NCI-H2081 (cell line): ENCODE results near the gene RIPOR2.
A peak's percentile ranks its signal among the peaks of the same experiment; 100 is the strongest.
"Not testable (repeated sequence)": the region's sequence is repeated elsewhere in the genome, so short reads cannot be mapped to it uniquely, and the experiment has no call there.

Experiments used
- DNase-seq, 2 experiments: peaks; one replicate each; lab custom pipeline; 2025; lab: John Stamatoyannopoulos, UW

RIPOR2 gene

DNA sequence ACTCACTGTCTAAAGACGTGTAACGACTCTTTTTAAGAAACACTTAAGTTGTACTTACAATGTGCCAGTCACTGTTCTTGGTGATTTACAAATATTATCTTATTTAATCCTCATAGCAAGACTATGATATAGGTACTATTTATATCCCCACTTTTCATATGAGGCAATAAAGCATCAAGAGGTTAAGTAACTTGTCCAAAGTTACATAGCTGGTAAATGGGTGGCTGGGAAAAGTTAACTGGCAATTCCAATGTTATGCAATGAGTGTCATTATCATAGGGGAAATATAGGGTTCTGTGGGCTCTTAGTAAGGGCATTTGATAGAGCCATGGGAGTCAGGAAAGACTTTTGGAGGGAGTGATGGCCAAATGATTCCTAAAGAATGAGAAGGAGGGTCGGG lies 21.4 kb upstream of the RIPOR2 start:
- no peak for DNase-seq

DNA sequence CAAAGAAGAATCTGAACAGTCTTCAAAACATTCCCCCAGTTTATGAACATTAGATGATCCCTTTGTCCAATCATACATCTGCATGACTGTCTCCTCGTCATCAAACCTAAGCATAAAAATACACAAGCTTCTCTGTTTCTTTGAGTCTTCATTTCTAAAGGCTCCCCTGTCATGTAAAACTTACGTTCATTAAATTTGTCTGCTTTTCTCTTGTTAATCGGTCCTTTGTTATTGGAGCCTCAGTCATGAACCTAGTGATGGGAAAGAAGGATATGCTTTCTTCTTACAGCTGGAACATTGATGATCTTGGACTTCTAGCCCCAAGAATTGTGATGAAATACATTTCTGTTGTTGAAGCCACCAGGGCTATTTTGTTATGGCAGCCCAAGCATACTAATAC lies 18.0 kb upstream of the RIPOR2 start:
- DNase-seq, result no peak

DNA sequence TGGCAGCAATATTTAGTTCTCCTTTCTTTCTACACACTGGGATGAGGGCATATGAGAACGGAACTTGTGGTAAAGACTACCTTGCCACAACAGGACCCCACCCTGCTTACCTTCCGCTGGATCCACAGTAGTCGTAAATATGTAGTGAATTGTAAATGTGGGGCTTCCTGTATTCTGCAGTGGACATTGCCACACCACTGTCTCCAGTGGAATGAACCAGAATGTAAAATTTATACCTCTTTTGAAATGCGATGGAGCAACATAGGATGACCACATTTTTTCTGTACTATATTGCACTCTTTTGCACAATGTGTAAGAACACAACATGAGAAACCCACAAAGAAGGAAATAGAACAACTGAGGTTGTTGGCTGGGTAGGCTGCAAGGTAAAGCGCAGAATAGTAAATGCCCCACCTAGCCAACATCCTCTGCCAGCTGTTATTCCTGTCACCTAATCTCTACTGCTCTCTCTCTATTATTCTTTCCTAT lies 16.1 kb upstream of the RIPOR2 start:
- DNase-seq, result no peak

DNA sequence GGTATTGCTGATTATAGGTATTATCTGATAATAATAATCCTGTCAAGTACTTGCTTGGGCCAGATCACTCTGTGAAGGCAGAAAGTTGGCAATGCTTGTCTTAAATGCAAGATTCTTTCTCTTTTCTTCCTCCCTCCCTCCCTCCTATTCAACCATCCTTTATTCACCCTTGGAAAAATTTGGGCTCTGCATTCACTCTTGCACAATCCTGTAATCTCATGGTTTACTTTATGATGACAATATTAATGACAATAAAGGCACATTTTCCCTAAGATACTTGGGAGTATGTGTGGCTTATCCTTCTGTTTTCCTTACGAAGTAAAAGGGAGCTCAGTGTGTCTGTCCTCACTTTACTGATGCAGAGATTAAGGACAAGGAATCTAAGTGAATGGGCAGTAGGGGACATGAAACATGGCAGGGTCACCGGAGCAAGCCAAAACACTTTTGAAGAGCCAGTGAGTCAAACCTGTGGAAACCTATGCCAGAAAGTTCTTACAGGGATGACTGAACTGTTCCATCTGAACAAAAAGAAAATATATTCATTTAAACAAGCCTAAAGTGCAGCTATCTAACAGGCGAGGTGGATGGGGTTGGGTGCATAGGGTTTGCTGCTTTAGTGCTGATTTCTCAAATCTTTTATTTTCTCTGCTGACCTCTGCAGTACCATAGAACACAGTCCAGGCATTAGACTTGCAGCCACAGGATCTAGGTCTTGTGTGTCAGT lies 14.6 kb upstream of the RIPOR2 start:
- no peak for DNase-seq

DNA sequence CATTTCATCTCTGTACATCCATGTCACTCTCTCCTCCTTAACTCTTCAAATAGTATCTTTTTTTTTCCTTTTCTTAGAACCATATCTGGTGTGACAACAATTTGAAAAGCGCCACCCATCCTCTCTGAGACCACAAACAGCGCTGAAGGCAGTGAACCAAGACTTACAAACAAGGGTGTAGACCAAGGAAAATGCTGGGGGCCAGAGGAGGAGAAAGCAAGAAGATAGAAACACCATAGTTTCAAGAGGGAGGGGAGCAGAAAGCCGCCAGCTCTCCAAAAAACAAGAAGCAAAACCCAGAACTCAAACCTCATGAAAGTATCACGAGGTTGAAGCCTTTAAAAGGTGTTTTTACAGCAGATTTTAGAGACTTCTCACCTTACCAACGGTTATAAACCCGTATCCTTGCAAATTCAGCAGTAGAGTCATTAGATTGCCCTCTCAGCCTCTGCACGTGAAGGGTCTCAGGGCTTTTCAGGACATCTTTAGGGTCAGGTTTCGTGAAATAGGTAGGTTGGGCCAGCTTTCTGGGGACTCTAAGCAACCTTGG lies 13.3 kb upstream of the RIPOR2 start:
- no peak for DNase-seq

DNA sequence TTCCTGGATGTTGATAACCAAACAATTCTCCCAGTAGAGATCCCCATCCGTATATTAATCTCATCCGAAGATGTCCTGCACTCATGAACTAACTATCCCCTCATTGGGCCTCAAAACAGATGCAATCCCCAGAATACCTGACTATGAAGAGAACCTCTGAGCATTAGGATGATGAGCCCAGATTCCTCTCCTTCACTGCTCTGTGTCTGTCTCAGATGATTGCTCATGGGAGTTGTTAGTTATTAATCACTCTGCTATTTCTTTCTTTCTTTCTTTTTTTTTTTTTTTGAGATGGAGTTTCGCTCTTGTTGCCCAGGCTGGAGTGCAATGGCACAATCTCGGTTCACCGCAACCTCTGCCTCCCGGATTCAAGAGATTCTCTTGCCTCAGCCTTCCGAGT lies 12.5 kb upstream of the RIPOR2 start:
- DNase-seq, result not testable (repeated sequence)

DNA sequence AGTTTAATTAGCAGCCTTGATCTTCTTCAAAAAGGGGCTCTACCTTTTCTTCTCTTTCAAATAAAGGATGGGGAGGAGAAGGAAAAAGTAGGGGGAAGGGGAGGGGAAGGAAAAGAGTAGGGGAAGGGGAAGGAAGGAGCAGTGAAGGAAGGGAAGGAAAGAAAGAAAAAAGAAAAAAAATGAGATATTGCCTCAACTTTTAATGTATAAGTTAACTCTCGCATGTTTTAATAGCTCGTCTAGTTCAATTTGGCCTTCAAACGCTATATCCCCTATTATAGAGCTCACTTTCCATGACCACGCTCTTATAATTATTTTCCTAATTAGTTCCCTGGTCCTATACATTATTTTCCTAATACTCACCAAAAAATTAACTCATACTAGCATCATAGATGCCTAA lies 11.9 kb upstream of the RIPOR2 start:
- no peak for DNase-seq

DNA sequence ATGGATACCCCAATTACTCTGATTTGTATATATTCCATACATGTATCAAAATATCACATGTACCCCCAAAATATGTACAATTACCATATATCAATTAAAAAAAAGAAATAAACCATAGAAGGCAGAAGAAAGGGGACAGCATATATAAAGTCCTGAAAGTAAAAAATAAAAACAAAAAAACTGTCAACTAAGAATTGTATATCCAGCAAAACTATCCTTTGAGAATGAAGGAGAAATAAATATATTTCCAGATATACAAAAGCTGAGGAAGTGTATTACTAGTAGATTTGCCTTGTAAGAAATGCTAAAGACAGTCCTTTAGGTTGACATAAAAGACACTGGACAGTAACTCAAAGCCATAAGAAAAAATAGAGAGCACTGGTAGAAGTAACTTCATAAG lies 9.3 kb upstream of the RIPOR2 start:
- DNase-seq, result no peak

DNA sequence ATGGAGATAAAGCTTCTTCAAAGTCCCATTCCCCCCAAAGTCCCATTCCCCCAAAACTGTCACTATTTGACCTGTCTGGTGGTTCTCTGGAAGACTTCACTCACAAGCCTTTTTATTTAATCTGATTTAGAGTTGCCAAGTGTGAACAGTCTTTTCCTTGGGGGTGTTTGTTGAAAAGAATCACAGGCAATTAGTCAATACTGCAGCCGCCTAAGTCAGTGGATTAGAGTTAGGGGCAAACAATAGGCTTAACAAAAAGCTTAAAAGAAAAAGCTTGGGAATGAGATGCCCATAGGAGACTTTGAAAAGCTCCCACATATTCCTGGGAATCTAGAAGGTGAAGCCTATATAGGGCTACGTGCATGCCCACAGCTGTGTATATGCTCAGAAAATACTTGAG lies 8.0 kb upstream of the RIPOR2 start:
- DNase-seq, result no peak

DNA sequence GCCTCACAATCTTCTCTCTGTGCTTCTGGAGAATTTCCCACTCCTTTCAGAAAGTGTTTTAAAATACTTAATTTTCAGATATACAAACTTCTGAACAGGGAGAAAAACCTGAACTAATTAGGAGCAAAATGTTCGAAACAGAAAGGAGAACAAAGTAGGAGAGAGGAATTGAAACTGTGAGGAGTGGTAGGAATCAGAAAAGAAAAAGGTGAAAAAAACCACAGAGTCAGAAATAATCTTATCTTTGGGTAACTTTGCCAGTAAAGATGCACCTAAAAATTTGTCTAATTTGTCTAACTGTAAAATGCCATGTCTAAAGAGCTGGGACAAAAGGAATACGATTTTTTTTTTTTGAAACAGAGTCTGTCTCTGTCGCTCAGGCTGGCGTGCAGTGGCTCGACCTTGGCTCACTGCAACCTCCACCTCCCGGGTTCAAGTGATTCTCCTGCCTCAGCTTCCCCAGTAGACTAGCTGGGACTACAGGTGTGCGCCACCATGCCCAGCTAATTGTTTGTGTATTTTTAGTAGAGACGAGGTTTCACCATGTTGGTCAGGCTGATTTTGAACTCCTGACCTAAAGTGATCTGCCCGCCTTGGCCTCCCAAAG lies 4.7 kb upstream of the RIPOR2 start:
- DNase-seq, result no peak

DNA sequence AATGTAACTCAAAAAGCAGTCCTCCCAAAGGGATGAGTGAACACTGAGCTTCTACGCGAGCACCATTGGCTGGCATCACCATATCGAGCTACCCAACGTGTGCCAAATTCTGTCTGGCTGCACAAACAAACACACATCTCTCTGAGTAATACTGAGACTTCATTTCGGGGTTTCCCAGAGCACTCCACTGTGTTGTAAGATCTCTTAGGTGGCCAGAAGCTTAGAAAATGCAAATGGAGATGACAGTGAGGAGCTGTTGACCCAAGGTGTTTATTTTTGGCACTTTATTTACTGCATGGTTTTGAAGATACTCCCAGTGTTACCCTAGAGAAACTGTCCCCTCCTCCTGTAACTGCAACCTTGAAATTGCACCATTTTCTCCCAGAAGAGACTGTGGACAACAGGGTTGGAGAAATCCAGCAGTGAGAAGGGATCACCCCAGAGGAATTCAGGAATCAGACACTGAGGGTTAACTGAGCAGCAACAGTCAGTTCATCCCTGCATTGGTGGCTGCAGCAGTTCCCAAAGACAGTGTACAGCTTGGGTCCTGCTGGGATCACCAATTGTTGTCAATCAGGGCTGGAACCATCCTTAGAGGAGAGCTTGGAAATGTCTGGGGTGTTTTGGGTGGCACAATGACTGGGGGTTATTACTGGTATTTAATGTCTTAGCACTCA lies 1.0 kb upstream of the RIPOR2 start:
- no peak for DNase-seq

DNA sequence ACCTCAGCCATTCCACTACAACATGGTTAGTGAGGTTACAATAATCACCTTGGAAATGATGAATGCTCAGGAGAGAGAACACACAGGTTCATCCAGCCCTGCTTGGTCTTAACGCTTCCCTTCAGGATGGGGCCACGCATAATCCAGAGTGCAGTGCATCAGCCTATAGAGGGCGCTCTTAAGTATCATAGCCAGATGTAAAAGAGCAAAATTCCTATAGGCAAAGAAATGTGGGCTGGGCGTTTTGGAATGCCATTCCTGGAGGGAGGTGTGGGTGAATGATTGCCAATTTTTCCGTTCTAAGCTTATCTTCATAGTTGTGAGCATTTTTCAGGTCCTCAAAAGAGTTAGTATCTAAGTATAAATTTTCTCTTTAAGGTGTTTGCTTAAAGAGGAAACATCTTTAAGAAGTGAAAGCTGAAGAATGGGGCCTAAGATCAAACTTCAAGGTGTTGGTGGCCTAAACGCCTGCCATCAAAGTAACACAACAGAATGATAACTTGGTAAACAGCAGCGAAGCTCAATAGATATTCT lies 1.8 kb downstream of the RIPOR2 start:
- peak; percentile 6 to 12 for DNase-seq

DNA sequence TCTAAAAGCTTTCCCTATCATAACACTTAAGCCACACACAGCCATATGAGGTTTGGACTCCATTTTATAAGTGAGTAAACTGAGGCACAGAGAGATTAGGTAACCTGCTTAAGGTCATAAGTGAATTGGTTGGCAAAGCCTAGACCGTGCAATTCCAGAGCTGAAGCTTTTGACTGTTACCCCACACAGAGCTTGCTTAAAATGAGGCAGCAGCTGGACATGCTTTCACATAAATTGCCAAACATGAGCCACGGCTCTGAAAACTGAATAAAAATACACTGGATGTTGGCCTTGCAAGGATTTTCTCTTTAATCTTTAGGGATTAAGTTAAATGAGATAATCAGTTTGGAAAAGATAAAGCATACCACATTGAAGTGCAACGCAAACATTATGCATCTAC lies 2.5 kb downstream of the RIPOR2 start:
- no peak for DNase-seq

DNA sequence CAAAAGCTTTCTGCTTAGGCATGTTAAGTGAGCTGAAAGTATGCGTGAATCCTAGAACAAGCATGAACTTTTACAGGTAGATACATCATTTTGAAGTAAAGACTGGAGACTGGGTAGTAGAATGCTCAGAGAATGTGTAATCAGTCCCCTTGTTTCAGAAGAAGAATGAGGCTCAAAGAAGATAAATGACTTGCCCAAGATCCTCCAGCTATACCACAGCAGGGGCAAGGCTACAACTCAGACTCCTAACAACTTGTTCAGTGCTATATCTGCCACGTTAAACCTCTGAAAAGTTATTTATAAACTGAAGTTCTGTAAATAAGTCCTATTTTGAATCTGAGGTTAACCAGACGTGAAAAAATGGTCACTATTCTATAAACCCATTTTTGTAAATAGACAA lies 2.9 kb downstream of the RIPOR2 start:
- no peak for DNase-seq

DNA sequence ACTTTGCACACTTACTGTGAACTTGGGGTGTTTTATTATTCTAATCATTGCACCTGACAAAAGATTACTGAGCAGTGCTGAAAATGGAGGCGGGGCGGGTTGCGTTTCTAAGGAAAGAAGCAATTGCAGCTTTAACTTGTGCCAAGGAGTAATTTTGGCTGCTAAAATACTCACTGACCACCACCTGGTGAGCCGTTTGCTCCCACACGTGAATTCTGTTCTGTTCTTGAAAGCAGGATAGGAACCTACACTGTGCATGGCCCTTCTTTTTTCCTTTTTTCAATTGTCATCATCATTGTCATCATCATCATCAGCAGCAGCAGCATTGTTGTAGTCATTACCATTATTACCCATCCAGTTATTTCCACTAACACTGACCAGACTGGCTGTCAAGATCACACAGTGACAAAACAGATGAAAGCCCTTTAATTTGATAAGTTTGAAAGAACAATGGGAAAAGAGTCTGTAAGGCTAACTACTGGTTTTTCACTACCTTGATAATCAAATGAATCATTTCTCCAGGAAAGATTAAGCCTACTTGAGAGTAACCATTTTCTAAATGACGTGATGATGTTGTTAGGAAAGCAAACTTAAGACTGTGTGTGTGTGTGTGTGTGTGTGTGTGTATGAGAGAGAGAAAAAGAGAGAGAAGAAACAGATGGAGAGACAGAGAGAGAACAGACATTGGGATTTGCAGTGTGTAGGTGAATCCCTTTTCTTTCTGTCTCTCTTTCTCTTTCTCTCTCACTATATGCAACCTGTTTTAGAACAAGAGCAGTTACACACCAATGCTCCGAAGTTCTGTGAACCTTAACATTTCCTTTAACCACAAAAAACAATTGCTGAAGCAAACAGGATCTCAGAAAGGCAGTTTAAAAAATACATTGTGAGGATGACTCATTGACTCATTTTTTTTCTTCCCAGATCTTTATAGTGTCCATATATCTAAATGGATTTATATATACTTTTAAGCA lies 3.8 kb downstream of the RIPOR2 start:
- DNase-seq, result peak in 1 of 2 experiments; percentile 20

DNA sequence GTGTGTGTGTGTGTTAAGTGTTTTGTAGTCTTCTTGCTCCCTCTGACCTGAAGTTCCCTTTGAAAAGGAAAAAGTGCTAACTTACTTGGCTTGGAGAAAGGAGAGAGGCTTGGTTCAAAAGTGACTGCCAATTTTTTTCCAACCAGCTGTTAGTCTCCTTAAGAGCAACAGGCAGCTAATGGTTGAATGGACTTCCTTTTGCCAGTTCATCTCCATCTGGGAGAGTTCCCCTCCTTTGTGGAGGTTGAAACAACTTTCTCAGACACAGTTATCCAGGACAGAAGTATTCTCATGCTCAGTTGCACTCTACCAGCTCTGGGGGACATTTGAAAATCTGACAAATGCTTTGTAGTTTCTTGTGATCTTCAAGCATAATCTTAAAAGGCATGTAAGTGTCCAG lies 4.5 kb downstream of the RIPOR2 start:
- no peak for DNase-seq

DNA sequence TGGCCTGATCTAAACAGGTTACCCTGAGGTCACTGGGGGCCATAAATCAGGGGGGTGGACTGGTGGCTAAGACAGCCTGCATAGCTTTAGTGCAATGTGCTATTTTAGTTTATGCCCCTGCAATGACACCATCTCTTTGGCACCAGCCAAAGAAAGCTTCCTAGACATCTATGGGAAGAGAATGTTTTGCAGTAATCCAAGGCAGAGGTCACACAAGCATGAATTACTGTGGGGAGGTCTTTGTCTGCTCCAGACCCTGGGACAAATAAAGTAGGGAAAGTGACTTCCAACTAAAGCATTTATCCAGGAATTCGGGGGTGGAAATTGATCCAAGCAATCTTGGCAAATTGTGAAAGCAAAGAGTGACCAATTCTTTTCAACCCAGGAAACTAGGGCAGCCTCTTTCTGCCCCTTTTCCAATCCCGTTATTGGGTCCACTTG lies 5.3 kb downstream of the RIPOR2 start:
- no peak for DNase-seq

DNA sequence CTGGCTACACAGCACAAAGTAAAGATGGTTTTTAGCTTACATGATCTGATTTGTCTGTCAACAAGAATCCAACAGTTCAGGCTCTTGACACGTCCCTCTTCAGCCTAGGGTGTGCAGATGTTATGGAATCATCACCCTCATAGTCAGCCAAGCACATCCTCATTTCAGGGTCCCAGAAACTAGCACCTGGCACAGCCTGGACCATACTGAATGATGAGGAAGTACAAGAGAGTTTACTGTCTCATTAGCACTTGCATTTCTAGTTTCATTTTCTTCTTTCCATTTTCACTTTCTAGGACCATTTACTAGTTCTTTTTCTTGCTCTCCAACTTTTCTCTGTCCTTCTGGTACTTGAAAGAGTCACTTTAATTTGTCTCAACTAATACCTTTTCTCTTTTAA lies 6.5 kb downstream of the RIPOR2 start:
- no peak for DNase-seq

DNA sequence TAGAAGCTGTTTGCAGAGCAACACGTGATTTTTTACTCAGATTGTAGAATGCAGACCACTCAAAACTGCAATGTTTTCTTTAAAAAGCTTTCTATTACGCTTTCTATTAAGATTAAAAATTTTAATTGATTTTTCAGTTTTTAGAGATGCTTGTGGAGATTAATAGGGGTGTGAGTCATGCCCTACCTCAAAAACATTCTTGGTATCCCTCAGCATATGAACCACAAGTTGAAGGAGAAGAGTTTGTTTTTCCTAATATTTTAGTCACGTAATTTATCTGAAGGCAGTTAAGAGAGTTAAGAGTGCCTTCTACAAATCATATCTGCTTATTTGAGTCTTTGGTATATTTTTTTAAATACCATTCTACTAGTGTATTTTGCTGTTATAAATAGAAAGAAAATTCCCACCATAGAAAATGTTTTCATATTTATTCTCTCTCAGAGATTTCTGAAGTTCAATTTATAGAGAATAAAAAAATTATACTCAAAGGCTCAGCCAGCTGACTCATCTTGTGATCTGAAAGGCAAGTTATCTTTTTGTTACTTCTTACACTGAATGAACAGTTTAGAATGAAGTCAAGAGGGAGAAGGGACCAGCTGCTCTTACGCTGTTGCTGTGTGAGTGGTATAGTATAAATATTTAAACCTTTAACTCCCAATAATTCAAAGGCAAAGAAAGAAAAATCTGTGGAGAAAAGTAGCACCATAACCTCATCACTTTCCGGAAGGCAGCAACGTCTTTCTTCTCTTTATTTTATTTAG lies 7.6 kb downstream of the RIPOR2 start:
- DNase-seq, result no peak

DNA sequence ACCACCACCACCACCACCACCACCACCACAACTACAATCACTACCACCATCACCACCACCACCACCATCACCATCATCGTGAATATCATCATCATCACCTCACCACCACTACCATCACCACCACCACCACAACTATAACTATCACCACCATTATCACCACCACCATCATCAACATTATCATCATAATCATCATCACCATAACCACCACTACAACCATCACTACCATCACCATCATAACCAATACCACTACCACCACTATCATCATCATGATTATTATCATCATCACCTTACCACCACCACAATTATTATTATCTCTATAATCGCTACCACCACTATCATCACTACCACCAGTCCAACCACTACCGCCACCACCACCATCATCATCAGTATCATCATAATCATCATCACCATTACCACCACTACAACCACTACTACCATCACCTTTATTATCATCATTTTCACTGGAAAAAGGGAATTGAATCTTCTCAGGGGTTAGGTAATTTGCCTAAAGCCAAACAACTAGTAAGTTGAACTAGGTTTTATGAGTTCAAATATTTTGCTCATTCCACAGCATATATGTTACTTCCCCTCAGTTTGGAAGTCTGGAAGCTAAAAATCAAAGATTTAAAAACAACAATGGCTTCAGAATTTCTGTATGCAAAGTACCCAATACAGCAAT lies 8.3 kb downstream of the RIPOR2 start:
- no peak for DNase-seq
